GM12874 (cell line): Measurements from ENCODE around the gene IGFN1.

Source experiments
- CTCF ChIP-seq: IDR thresholded peaks from 2 replicates; pipeline ENCODE4 v1.5.1; 2011; ENCODE audit warnings: low read depth, mild to moderate bottlenecking, control low read depth, low read length, moderate library complexity; ENCODE audit not compliant: insufficient read depth

Gene IGFN1

GRCh38 chr1:201260236-201260590, 69.6 kb downstream of the IGFN1 start:
- no peak for TF ChIP-seq CTCF

DNA sequence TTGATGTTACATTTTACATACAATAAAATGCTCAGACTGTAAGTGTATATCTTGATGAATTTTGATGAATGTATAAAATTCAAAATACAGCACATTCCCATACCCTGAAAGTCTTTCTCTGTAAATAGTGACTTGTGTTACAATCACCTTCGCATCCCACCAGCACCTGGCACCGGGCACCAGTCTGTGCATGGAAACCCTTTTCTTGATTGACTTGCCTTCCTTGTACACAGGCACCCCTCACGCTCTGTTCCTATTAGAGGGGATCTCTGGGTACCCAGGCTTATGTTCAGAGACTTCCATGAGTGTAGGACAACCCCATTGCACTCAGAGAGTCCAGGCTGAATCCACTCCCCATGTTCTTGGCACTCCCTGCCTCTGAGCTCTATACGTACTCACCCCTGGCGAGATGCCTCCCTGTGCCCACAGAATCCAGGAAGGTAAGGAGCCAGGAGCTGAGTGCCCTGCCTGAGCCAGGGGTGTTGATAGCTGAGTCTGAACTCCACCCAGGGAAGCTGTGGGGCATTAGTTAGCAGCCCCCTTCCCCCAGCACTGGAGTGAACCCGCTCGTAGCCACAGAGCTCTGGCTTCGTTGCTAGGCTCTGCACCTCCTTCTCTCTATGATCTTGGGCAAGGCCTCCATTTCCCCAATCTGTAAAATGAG, 70.2 kb downstream of the IGFN1 start:
- TF ChIP-seq CTCF, result no peak

DNA sequence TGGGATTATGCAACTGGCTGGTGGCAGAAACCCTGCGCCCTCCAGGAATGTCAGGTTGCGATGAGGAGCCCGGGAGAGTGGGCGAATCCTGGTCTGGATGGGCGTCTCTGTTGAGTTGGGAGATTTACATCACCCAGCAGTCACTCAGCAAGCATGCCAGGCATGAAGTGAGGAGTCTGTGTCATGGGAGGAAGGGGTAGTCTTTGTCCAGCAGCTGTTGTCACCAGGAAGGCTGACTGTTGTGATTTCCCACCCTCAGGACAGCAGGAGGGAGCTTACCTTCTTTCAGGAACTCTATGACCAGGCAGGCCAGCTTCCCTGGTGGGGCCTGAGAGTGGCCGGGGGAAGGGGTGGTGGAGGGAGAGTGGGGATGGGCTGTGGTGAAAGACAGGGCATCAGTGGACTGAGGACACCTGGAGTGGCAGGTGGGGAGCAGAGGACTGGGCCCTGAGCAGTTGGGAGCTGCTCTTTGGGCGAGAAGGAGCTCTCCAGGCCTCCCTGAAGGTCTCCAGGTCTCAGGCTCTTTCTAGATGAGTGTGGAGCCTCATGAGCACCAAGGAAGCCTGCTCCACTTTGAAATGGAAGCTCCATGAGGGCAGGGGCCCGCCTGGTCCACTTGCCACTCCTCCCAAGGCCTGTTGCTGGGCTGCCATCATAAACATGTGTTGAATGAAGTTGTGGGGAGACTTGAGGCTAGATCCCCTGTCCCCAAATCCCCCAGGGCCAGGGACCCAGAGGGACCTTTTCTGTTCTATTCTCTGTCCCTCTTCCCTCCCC, 71.3 kb downstream of the IGFN1 start:
- no peak for TF ChIP-seq CTCF

DNA sequence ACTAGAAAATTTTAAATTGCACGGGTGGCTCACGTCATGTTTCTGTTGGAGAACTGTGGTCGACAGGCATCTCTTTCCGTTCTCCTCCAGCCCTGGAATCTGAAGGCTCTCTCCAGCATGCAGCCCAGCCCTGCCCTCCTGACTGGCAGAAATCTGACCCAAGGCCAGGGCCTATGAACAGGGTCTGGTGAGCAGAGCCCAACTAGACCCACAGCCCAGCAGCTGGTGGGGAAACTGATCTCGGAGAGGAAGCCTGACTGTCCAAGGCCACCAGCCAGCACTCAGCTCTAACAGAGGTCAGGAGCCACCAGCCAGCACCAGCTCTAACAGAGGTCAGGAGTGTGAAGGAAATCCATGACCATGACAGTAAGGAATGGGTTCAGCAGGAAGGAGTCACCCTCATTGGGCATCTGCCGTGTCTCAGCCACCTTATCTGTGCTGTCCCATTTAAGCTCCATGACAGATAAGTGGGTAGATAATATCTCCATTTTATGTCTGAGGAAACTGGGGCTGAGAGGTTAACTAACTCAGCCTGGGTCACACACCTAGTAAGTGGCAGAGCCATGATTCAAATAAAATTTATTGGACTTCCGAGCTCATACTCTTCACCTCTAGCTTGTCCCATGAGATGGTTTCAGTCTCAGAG, 72.5 kb downstream of the IGFN1 start:
- no peak for TF ChIP-seq CTCF

DNA sequence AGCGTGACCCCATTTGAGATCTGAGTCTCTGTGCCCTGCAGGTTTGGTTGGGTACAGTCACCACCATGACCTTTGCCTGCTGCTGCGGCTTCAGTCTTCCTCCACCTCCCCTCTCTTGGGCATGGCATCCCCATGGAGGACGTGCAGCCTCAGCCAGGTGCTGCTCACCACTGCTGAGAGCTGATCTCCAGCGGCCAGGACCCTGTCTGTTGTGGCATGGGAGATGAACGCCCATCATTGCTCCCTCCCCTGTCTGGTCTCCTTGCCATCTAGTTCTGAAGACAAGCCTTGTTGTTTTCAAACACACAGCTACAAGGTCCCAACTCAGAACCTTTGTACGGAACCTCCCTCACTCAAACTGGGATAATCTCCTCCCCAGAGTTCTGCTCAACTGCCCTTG, 73.4 kb downstream of the IGFN1 start:
- TF ChIP-seq CTCF, result no peak

GRCh38 chr1:201264554-201264953, 73.9 kb downstream of the IGFN1 start:
- no peak for TF ChIP-seq CTCF

DNA sequence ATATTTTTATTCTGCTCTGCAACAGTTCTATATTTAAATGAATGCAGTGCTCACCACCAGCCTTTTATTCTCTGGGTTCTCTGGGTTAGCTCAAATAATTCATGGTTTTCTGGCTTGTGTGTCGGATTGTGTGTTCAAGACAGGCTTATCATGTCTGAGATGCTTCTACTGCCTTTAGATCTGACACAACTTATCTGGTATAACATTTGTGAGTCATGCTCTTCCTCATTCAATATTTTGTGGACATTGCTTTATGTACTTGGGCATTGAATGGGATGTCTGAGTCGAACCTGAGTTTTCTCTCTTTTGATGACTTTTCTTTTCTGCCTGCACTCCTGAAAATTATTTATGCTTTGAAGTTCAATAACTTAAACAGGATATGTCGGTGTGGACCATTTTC, 75.1 kb downstream of the IGFN1 start:
- TF ChIP-seq CTCF, result no peak
